GM23248 (cell line): Measurements from ENCODE around the gene BHMT2. TPM values are rescaled to one million over a fixed set of nuclear protein-coding genes. Genes with fewer than 3 reads are reported as not detected.

Experiments used
- DNase-seq: peaks from one replicate; pipeline ENCODE4 v3.0.0-alpha.2; 2015
- H2AFZ ChIP-seq: fragments of 200-600 bp; sonication (generic); 2 replicates; pipeline ENCODE4 v1.6.1; 2016; ENCODE audit warnings: antibody characterized with exemption
- H3F3A ChIP-seq: fragments of 200-600 bp; sonication (generic); 2 replicates; pipeline ENCODE4 v1.6.1; 2016; ENCODE audit warnings: mild to moderate bottlenecking, antibody characterized with exemption, mixed run types; ENCODE audit not compliant: insufficient read depth
- H3K27ac ChIP-seq: fragments of 200-600 bp; sonication (generic); 2 replicates; pipeline ENCODE4 v1.5.1; 2016; ENCODE audit warnings: mild to moderate bottlenecking
- H3K27me3 ChIP-seq: fragments of 200-600 bp; sonication (generic); replicated peaks from 2 replicates; pipeline ENCODE4 v1.6.1; 2016; ENCODE audit warnings: mild to moderate bottlenecking; ENCODE audit not compliant: insufficient read depth
- H3K36me3 ChIP-seq: fragments of 200-600 bp; sonication (generic); 2 replicates; pipeline ENCODE4 v1.6.1; 2016; ENCODE audit warnings: low read depth, mild to moderate bottlenecking
- H3K4me1 ChIP-seq: fragments of 200-600 bp; sonication (generic); 2 replicates; pipeline ENCODE4 v1.6.1; 2016; ENCODE audit warnings: mild to moderate bottlenecking; ENCODE audit not compliant: insufficient read depth
- H3K4me2 ChIP-seq: fragments of 200-600 bp; sonication (generic); one replicate; pipeline ENCODE4 v1.6.1; 2016; ENCODE audit warnings: mild to moderate bottlenecking; ENCODE audit not compliant: unreplicated experiment
- H3K4me3 ChIP-seq: fragments of 200-600 bp; sonication (generic); 2 replicates; pipeline ENCODE4 v1.5.1; 2016; ENCODE audit warnings: mild to moderate bottlenecking
- H3K79me2 ChIP-seq: fragments of 200-600 bp; sonication (generic); 2 replicates; pipeline ENCODE4 v1.6.1; 2016; ENCODE audit warnings: mild to moderate bottlenecking; ENCODE audit not compliant: insufficient read depth
- H3K9ac ChIP-seq: fragments of 200-600 bp; sonication (generic); 2 replicates; pipeline ENCODE4 v1.6.1; 2016; ENCODE audit warnings: mild to moderate bottlenecking
- H3K9me2 ChIP-seq: fragments of 200-600 bp; sonication (generic); 2 replicates; pipeline ENCODE4 v1.6.1; 2016; ENCODE audit warnings: mixed run types, mild to moderate bottlenecking, moderate library complexity; ENCODE audit not compliant: insufficient read depth
- H3K9me3 ChIP-seq: fragments of 200-600 bp; sonication (generic); one replicate; pipeline ENCODE4 v1.6.1; 2017; ENCODE audit warnings: low read depth
- H4K20me1 ChIP-seq: fragments of 200-600 bp; sonication (generic); 2 replicates; pipeline ENCODE4 v1.6.0; 2016; ENCODE audit not compliant: insufficient read depth
- EZH2 ChIP-seq: fragments of 200-600 bp; sonication (generic); IDR thresholded peaks from 2 replicates; pipeline ENCODE4 v1.6.1; 2018; ENCODE audit warnings: antibody characterized with exemption, mild to moderate bottlenecking; ENCODE audit not compliant: insufficient read depth, poor library complexity, severe bottlenecking
- EZH2phosphoT487 ChIP-seq: fragments of 200-600 bp; sonication (generic); IDR thresholded peaks from 2 replicates; pipeline ENCODE4 v1.6.1; 2018; ENCODE audit warnings: antibody characterized with exemption, moderate library complexity, mild to moderate bottlenecking, low read depth; ENCODE audit not compliant: insufficient read depth
- WGBS, 2 experiments: methylation state at CpG; one replicate each; pipeline ENCODE4 v1.1.6; 2015 to 2017; ENCODE audit warnings: low lambda C conversion rate in 2 of 2, low coverage in 1 of 2; ENCODE audit errors: missing lambda C conversion rate in 2 of 2; 5-methylcytosine and 5-hydroxymethylcytosine counted together
- in situ Hi-C: fragments of 300-500 bp; cut with MboI; formaldehyde crosslinking; loops from 2 replicates; pipeline ENCODE4 v1.15.0; 2020
- polyA plus RNA-seq: library from polyadenylated mRNA; unstranded; fragments of >200 nt; fragmentation: Nextera tagmentation; extraction: Ambion mirVana; gene quantifications from 2 replicates; pipeline ENCODE4 v1.2.1, GENCODE V29; 2016
- total RNA-seq: library from RNA; depleted of rRNA; stranded (reverse); fragments of >200 nt; shearing (Covaris generic); gene quantifications from 2 replicates; pipeline ENCODE4 v1.2.3, GENCODE V29; 2014

Gene BHMT2
- total and polyA plus RNA-seq, 2 experiments from 2014 or later, result 4.4 to 6.2 TPM

DNA sequence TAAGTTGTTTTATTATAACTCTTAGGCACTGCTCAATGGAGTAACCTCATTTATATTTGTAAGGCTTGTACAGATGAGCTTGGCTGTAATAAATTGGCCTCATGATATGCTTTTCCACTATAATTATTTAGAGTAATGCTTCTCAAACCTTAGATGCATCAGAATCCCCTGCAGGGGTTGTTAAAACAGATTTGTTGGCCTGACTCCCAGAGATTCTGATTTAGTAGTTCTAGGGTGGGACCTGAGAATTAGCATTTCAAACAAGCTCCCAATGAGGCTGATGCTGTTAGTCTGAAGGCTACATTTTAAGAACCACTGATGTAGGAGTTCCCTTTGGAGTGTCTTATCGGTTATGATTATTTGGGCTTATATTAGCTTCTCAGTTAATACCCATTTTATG lies 46.2 kb upstream of the BHMT2 start:
- TF ChIP-seq EZH2 (no peak), EZH2phosphoT487 (no peak)
- peaks cover 18% of the 10 kb centered on the region; the same call in 1 of the 2 replicates for H3K4me1 ChIP-seq
- no peaks in the 10 kb centered on the region for H3K79me2 ChIP-seq
- H3K9me2 ChIP-seq, result no peaks in the 10 kb centered on the region
- H3K4me3 ChIP-seq, result no peak overlapping the region
- H3K36me3 ChIP-seq, result no peaks in the 10 kb centered on the region
- no peak overlapping the region for H3K27ac ChIP-seq
- H2AFZ ChIP-seq, result no peak overlapping the region
- WGBS, 2 experiments, result 43 to 63% methylated on average over 1 of the region's 1 CpG
- H3K4me2 ChIP-seq, result no peak overlapping the region
- no peak for DNase-seq
- no peaks in the 10 kb centered on the region for H3K27me3 ChIP-seq
- in situ Hi-C loops, result loop anchor here (10.0 kb wide), 1 partner anchor 111 kb away; no protein-coding TSS in a partner anchor
- H3K9me3 ChIP-seq, result no peaks in the 10 kb centered on the region
- no peak overlapping the region for H3K9ac ChIP-seq
- no peaks in the 10 kb centered on the region for H4K20me1 ChIP-seq
- no peaks in the 10 kb centered on the region; the same call in 1 of the 2 replicates for H3F3A ChIP-seq

DNA sequence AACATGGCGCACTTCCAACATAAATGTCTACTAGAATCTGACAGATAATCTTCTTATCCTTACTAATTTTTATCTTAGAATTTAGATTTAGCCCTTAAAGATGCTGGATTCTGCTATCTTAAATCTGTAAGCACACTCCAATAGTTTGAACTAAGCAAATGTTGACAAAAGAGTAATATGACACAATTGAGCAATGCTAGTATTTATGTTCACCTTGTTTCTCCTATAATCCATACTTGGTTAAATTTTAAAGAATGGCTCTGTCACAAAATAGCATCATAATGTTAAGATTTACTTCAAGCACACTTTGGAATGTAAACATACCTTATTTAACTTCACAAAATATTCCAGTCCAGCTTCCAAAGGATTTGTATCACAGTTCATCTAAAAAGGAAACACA lies 45.6 kb upstream of the BHMT2 start:
- DNase-seq, result no peak
- Histone ChIP-seq H3K36me3 (no peaks in the 10 kb centered on the region), H2AFZ (no peak overlapping the region), H3K9me2 (no peaks in the 10 kb centered on the region), H3K4me2 (no peak overlapping the region), H3K9me3 (no peaks in the 10 kb centered on the region), H3F3A (no peaks in the 10 kb centered on the region; the same call in 1 of the 2 replicates), H3K79me2 (no peaks in the 10 kb centered on the region), H3K27me3 (no peaks in the 10 kb centered on the region), H3K4me1 (peaks cover 18% of the 10 kb centered on the region; the same call in 1 of the 2 replicates), H3K9ac (no peak overlapping the region), H3K27ac (no peak overlapping the region), H4K20me1 (no peaks in the 10 kb centered on the region), H3K4me3 (no peak overlapping the region)
- 94 to 100% methylated on average over 1 of the region's 1 CpG for WGBS, 2 experiments
- TF ChIP-seq EZH2 (no peak), EZH2phosphoT487 (no peak)
- in situ Hi-C loops, result loop anchor here (10.0 kb wide), 1 partner anchor 111 kb away; no protein-coding TSS in a partner anchor

DNA sequence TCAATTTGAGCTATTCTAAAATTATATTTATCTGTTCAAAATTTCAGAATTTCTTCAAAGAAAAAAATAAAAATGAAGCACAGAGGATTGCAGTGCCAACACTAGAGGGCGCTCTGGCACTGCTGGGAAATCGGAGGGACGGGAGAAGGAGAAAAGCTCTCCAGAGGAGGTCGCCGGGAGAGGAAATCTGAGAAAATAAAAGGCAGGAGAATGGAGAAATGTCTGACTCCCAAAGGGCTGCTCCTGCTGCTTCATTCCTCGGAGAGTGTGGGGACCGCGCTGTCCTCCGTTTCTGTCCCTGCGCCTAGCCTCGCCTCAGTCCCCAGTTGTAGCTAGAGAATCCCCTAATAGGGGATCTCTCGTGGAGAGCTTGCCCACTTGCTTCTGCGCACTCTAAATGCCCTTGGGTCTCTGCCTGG lies 44.5 kb upstream of the BHMT2 start:
- Histone ChIP-seq H3K27ac (no peak overlapping the region), H3K9ac (peak overlapping the region; percentile 43; the same call in 1 of the 2 replicates), H3K9me3 (no peaks in the 10 kb centered on the region), H3K4me1 (peaks cover 16% of the 10 kb centered on the region; the same call in 1 of the 2 replicates), H3K79me2 (no peaks in the 10 kb centered on the region), H3K9me2 (no peaks in the 10 kb centered on the region), H3K4me3 (peak overlapping the region; percentile 63), H3K36me3 (no peaks in the 10 kb centered on the region), H3K4me2 (peak overlapping the region; percentile 82), H2AFZ (peak overlapping the region; percentile 93), H4K20me1 (no peaks in the 10 kb centered on the region), H3F3A (no peaks in the 10 kb centered on the region; the same call in 1 of the 2 replicates), H3K27me3 (no peaks in the 10 kb centered on the region)
- WGBS, 2 experiments, result 8 to 10% methylated on average over 13 of the region's 13 CpGs
- DNase-seq, result peak; percentile 74
- in situ Hi-C loops, result loop anchor here (10.0 kb wide), 1 partner anchor 110 kb away; no protein-coding TSS in a partner anchor
- TF ChIP-seq EZH2, result no peak
- TF ChIP-seq EZH2phosphoT487, result no peak

DNA sequence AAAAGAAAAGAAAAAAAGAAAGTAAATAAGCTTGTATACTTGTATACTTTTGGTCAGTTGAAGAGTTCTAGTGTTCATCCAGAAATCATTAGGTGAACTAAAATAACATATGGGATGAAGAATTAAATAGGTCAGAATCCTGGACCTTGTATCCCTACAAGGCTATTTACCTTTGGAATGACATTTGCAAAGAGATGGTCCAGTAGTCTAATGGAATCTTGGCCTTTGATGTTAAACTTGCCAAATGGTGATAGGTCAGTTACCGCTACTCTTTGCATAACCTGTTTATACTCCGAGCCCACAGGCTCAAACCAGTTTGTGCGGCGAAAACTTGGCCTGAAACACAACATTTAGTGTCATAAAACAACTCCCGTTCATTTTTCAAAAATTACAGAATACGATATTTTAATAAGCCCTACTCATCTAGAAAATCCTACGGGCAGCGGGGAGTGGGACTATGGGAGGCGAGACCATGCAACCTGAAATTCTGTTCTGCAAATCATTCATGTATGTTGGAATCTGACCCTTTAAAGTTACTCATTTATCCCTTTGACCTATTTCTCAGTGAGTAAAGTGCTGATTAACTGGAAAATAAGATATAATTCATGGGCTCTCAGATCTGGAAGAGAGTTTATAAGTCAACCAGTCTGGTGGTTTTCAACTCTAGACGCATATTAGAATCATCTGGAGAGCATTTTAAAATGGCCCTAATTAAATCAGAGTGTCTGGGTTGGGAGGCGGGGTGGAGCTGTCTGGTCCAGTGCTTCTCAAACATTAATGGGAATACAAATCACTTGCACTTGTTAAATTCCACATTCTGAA lies 38.7 kb upstream of the BHMT2 start:
- no peaks in the 10 kb centered on the region for H3F3A ChIP-seq
- H3K79me2 ChIP-seq, result no peaks in the 10 kb centered on the region
- no peak overlapping the region for H3K9ac ChIP-seq
- TF ChIP-seq EZH2phosphoT487, result no peak
- TF ChIP-seq EZH2, result no peak
- no peaks in the 10 kb centered on the region for H3K27me3 ChIP-seq
- in situ Hi-C loops, result no loop called here
- no peaks in the 10 kb centered on the region for H3K9me3 ChIP-seq
- H3K27ac ChIP-seq, result no peak overlapping the region
- no peaks in the 10 kb centered on the region for H3K4me1 ChIP-seq
- H2AFZ ChIP-seq, result no peak overlapping the region
- DNase-seq, result no peak
- 55 to 56% methylated on average over 10 of the region's 11 CpGs for WGBS, 2 experiments
- no peaks in the 10 kb centered on the region for H3K36me3 ChIP-seq
- H4K20me1 ChIP-seq, result no peaks in the 10 kb centered on the region
- H3K4me2 ChIP-seq, result no peak overlapping the region
- H3K9me2 ChIP-seq, result no peaks in the 10 kb centered on the region
- no peak overlapping the region for H3K4me3 ChIP-seq
